ENCODE data around the gene MCOLN1.

The MCOLN1 gene

DNA sequence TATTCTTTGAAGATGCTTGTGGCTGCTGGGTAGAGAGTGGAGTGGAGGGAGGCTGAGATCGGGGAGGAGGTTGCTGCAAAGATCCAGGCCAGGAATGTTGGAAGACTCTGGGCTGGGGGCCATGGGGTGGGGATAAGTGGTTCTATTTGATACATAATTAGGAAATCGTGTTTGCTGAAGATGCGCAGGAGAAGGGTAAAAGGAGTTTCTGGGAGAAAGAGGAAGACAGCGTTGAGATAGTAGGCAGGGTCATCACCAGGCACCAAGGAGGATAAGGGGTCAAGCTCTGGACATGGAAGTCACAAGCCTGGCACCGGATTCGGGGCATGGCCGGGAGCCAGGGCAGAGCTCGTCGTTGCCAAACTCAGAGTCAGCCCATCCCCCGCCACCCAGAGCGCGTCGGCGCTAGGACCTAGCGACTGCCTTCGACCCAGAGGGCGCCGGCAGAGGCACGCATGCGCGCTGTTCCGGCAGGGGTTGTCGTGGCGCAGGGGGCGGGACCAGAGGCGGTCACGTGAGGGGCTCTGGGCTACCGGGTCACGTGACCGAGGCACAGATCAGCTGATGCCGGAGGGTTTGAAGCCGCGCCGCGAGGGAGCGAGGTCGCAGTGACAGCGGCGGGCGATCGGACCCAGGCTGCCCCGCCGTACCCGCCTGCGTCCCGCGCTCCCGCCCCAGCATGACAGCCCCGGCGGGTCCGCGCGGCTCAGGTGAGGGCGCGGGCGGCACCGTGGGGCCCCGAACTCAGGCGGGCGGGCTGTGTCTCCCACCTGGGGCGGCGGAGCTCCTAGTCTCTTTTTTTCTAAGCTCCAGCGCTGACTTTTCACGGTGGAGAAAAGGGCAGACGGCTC is at the start of gene MCOLN1:
Gene MCOLN1, plus strand, starts transcription at position 553 of the 851 bp plus-strand sequence. Its CDS starts 127 bp downstream, at position 680.
- peak; percentile 100 for DNase-seq (ENCODE audit: low spot score)

GRCh38 chr19:7475665-7476064 is 46.8 kb upstream of the MCOLN1 start:
- DNase-seq (ENCODE audit: low spot score): no peak

DNA sequence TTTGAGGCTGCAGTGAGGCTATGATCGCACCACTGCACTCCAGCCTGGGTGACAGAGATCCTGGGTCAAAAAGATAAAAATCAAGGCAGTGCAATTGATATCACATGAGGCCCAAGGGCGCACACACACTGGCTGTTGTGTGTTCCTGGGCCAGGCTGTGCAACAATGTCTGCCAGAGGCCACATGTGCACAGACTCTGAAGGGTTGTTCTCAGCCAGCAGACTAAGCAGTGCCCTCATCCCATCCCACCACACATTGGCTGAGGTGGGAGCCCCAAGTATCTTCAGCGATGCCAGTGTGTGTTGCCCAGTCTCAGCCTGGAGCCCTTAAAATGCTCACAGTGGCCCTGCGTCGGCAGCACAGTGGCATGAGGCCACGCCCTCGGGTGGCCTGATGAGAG is 46.2 kb upstream of the MCOLN1 start:
- no peak for DNase-seq (ENCODE audit: low spot score)

GRCh38 chr19:7476777-7477494 is 45.5 kb upstream of the MCOLN1 start:
- DNase-seq (ENCODE audit: low spot score): no peak

DNA sequence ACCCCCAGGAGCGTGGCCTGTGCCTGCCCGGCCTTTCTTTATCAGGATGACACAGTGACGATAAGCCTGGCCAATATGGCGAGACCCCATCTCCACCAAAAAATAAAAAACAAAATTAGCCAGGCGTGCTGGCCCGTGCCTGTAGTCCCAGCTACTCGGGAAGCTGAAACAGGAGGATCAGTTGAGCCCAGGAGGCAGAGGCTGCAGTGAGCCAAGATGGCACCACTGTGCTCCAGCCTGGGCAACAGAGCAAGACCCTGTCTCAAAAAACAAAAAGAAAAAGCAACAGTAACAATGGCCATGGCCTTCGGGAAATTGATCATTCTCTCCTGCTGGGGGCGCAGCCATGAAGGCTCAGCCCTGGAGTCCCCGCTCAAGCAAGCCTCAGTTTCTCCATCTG is 44.7 kb upstream of the MCOLN1 start:
- DNase-seq (ENCODE audit: low spot score): no peak

GRCh38 chr19:7478173-7478842 is 44.1 kb upstream of the MCOLN1 start:
- DNase-seq (ENCODE audit: low spot score): no peak

DNA sequence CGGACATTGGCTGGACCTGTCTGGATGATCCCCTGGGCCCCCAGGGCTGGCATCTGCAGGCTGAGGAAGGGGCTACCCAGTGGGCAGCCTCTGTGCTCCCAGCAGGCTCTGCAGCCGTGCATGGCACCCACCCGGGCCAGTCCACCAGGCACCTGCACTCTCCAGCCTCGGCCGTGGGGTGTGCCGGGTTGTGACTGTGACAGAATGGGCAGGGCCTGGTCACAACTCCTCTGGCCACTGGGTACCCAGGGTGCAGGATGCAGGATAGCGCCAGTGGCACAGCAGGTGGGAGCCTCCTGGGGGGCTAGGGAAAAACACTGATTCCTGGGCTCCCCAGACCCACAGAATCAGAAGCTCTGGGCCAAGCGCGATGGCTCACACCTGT is 43.6 kb upstream of the MCOLN1 start:
- DNase-seq (ENCODE audit: low spot score): no peak

GRCh38 chr19:7480222-7480969 is 42.0 kb upstream of the MCOLN1 start:
- DNase-seq (ENCODE audit: low spot score): no peak

DNA sequence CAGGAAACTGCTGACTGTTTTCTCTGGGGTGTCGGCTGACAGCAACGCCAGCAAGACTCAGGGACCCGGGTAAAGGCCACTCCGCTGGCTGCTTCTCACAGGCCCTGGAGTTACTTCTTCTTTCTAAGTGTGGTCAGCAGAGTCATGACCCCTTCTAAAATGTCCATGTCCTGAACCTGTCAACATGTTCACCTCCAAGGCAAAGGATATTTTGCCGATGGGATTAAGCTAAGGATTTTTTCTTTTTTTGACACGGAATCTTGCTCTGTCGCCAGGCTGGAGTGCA is 41.5 kb upstream of the MCOLN1 start:
- no peak for DNase-seq (ENCODE audit: low spot score)

GRCh38 chr19:7482584-7483439 is 39.6 kb upstream of the MCOLN1 start:
- DNase-seq (ENCODE audit: low spot score): no peak

GRCh38 chr19:7483720-7484201 is 38.7 kb upstream of the MCOLN1 start:
- no peak for DNase-seq (ENCODE audit: low spot score)

GRCh38 chr19:7486923-7487322 is 35.5 kb upstream of the MCOLN1 start:
- DNase-seq (ENCODE audit: low spot score): no peak

- DNase-seq (ENCODE audit: low spot score): peak; percentile 98
Observed at GRCh38 chr19:7488736-7489353, 33.6 kb upstream of the MCOLN1 start, which contains the start of gene PEX11G. Gene PEX11G, minus strand, starts transcription at chr19:7489035. Its CDS starts 25 bp downstream, at chr19:7489010.

GRCh38 chr19:7489609-7490044 is 32.8 kb upstream of the MCOLN1 start:
- DNase-seq (ENCODE audit: low spot score): no peak

- no peak for DNase-seq (ENCODE audit: low spot score)
Observed at GRCh38 chr19:7492142-7492541, 30.3 kb upstream of the MCOLN1 start.

DNA sequence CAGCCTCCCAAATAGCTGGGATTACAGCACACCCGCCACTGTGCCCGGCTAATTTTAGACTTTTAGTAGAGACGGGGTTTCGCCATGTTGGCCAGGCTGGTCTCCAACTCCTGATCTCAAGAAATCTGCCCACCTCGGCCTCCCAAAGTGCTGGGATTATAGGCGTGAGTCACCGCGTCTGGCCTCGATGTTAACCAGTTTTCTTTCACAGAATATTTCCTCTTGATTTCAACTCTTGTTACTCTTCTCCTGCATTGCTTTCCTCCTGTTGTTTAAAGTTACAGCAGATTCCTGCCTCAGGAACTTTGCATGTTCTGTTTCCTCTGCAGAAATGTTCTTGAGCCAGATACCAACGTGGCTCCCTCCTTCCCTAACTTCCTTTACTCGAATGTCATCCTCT is 29.9 kb upstream of the MCOLN1 start:
- no peak for DNase-seq (ENCODE audit: low spot score)

- no peak for DNase-seq (ENCODE audit: low spot score)
Observed at GRCh38 chr19:7494416-7495098, 27.9 kb upstream of the MCOLN1 start.

DNA sequence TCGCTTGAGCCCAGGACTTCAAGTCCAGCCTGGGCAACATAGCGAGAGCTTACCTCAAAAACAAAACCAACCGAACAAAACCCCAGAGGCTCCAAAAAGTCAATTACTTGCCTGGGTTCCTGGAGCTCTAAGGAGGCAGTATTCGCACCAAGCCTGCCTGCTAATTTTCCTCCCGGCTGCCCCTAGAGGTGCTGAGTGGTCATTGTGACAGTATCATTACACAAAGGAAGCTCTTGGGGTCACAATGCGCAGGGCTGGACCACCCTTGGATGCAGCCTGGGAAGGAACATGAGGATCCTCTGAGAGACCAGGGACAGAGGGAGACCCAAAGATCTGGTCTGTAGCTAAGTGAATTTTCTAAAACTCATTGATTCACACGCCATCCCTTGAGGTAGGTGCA is 25.1 kb upstream of the MCOLN1 start:
- DNase-seq (ENCODE audit: low spot score): no peak

GRCh38 chr19:7500811-7501450 is 21.5 kb upstream of the MCOLN1 start:
- peak; percentile 78 for DNase-seq (ENCODE audit: low spot score)

All from germinal center (tissue), 1 donor.